Measurements from ENCODE around the gene YTHDF1.

YTHDF1 gene

DNA sequence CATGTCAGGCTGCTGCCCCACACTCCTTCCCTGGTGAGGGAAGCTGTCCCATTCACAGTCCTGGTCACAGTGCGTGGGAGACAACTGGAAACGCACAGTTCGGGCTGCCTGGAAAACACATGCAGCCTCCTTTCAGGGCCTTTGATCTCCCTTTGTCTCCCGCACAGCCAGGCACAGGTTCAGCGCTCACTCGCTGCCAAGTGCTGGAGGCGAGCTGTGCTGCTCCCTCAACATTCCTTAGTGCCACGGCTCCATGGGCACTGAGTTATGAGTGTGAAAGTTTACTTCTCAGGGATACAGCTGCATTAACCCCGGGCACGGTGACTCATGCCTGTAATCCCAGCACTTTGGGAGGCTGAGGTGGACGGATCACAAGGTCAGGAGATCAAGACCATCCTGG lies 9.1 kb downstream of the YTHDF1 start:
- DNase-seq = no peak

GRCh38 chr20:63205896-63206295 lies 10.0 kb downstream of the YTHDF1 start:
- DNase-seq = no peak

DNA sequence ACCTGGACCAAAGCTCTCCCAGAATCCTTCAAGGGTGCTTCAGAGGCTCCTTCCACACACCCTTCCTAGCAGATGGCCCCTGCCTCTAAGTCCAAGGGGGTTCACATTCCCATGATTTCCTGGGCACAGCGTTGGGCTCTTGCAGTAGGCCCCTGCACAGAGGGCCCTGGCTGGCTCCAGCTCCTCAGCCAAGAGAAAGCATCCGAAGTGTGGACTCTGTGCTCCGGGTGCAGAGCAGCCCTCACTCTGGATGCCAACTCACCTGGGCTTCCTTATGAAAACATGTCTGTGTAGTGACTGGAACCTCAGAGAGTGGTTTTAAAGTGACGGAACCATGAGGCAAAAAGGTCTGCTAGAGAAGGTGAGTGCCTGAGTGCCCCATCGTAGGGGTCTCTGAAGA lies 11.6 kb downstream of the YTHDF1 start:
- no peak for DNase-seq

GRCh38 chr20:63202811-63203526 lies 13.0 kb downstream of the YTHDF1 start:
- DNase-seq = no peak

GRCh38 chr20:63202021-63202420 lies 13.9 kb downstream of the YTHDF1 start:
- no peak for DNase-seq

DNA sequence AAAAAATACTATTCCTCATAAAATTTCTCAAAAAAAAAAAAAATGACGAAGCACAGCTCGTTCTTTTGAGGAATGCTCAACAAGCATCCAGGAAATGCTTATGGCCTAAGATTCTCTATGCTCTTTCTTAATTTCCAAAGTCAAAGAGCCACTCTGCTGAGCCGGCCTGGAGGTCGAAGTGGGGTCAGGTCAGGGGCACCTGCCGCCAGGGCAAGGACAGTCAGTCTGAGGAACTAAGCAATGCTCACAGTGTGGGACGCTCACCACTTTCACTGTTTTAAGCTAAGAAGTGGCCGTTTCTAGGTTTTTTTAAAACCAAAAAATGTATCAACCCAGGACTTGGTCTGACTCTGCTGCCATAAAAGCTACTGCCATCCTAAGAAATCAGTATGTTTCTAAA lies 17.3 kb downstream of the YTHDF1 start:
- no peak for DNase-seq

DNA sequence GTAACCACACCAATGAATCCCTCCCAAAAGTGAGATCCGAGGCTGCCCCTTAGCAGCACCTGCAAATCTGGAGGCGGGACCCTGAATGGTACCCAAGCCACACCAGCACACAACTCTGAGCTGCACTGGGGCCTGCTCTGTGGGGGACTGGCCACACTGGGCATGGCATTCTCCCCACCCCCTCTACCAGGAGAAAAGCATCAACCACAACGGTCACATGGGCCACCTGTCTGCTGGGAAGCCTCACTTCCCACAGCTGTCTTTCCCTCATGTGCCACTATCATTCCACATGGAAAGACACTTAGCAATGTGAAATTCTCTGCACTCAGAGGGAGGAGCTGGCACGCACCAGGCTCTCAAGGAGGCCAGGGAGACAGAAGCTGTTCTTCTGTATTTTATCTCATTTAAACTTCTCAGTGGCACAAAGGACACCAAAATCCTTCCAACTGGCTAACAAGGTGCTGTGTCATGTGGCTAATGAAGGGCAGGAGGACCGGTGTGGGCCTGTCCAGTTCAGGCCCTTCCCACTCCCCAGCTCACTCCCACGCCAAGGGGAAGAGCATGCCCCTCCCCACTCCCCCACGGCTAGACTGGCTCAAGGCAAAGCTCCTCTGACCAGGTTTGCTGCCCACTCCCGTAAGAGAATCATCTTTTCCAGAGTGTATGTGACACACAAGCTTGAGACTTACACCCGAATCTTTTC lies 19.0 kb downstream of the YTHDF1 start:
- no peak for DNase-seq

DNA sequence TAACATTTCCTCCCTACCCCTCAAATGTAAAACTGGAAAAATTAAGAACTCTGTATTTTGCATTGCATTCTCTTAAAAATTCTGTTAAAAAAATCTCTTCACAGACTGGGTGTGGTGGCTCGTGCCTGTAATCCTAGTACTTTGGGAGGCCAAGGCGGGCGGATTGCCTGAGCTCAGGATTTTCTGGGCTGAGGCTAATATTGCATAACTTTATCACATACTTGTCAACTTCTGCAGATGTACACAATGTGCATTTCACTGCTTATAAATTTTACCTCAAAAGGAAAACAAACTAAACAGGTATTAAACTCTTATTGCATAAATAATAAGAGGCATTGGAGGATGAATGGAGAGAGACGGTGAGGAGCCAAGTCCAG lies 21.1 kb downstream of the YTHDF1 start:
- DNase-seq = no peak

GRCh38 chr20:63194007-63194796 lies 21.7 kb downstream of the YTHDF1 start:
- DNase-seq = no peak

- no peak for DNase-seq
Measured at GRCh38 chr20:63192721-63193120, 23.2 kb downstream of the YTHDF1 start.

DNA sequence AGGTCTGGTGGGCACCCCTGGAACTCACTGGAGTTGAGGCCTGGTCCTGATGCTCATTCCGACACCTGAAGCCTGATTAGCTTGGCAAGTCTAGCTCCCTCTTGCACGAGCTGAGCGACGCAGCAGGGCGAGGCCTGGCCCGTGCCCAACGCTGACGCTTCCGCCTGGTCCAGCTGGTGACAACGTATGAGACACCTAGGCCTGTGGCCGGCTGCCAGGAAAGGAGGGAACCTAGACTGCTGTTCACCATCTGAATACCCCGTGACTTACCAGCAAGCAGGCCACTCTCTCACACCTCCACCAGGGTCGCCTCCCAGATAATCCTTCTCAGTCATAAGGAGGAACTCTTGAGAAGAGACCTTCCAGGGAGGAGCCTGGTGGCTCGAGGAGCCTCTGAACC lies 24.5 kb downstream of the YTHDF1 start:
- DNase-seq = no peak

DNA sequence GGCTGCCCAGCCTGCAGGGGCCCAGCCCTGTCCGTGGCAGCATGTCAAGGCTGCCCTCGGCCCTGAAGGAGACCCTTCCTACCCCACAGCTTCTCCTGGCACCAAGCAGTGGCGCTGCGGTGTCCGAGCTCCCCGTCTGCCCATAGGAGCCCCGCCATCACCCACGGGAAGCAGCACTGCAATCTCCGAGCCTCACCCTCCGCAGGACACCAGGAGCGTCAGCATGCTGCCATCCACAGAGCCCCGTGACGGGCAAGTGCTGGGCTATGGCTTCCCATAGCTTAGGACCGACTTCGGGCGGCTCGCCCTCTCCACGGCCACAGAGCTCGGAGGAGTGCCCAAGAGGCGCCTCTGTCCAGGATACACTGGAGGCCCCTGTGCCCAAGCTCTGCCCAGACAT lies 25.1 kb downstream of the YTHDF1 start:
- DNase-seq = no peak

- no peak for DNase-seq
Measured at GRCh38 chr20:63189846-63190559, 25.9 kb downstream of the YTHDF1 start.

DNA sequence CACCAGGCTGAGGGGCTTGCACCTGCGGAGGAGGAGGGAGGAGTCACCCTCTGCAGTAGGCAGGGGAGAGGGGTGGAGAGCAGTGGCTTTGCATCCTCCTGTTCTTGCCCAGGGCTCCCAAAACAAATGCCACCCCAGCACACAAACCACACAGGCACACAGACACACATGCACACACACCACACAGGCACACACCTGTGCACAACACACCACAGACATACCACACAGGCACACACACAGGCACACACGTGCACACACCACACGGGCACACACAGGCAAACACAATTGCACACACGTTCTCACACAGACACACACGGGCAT lies 26.6 kb downstream of the YTHDF1 start:
- no peak for DNase-seq

- DNase-seq = no peak
Measured at GRCh38 chr20:63188641-63189321, 27.1 kb downstream of the YTHDF1 start.

DNA sequence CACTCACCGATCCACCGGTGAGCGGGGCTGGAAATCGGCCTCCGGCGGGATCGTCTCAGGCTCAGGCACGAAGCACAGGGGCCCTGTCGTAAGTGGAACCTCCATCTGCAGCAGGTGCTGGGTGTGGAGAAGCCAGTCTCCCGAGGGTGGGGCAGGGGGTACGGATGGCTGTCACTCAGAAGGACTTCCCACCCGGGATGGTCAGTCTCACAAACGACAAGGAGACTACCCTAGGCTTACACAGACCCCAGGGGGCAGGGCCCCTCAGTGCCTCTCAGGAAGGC lies 27.8 kb downstream of the YTHDF1 start:
- DNase-seq = no peak

- no peak for DNase-seq
Measured at GRCh38 chr20:63187338-63188158, 28.4 kb downstream of the YTHDF1 start.

DNA sequence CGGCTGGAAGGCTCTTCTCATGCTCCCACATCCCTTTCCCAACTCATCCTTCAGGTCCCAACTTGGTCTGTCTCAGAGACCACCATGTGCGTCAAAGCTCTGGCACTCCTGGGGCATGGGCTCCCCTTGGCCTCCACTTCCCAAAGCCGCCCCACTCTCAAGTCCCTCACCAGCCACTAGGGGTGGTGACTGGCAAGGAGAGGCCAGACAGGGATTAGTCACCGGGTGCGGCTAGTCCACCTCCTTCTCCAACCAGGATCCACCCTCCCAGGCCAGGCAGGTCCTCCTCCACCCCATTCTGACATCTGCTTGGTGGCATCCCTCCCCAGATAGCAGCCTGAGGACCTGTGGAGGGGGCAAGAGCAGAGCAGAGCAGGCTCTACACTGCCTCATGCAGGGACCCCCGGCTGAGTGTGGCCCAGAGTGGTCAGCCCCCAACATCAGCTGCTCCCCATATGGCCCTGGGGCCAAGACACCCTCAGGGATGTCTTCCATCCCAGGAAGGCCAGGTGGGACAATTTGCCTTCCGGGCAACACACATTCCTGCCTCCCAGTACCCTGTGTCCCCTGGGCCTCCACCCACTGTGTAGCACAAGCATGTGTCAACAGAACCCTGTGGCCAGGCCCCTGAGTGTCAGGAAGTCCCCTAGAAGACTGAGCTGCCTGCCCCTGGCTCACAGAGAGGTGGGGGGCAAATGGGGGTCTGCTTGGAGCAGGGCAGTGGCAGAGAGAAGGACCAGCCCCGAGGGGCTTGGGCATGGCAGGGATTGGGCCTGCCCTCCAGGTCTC lies 29.2 kb downstream of the YTHDF1 start:
- DNase-seq = no peak

DNA sequence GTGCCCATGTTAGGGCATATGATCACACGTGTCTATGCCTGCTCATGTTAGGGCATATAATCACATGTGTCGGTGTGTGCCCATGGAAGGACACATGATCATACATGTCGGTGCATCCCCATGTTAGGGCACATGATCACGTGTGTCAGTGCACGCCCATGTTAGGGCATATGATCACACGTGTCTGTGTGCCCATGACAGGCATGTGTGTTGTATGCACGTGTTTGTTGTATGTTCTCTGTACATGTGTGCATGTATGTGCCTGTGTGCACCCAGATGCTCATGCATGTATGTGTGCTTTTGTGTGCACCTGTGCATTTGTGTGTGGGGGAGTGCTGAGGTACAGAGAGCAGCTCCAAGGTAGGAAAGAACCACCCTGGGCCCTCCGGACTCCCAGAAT lies 29.8 kb downstream of the YTHDF1 start:
- no peak for DNase-seq

DNA sequence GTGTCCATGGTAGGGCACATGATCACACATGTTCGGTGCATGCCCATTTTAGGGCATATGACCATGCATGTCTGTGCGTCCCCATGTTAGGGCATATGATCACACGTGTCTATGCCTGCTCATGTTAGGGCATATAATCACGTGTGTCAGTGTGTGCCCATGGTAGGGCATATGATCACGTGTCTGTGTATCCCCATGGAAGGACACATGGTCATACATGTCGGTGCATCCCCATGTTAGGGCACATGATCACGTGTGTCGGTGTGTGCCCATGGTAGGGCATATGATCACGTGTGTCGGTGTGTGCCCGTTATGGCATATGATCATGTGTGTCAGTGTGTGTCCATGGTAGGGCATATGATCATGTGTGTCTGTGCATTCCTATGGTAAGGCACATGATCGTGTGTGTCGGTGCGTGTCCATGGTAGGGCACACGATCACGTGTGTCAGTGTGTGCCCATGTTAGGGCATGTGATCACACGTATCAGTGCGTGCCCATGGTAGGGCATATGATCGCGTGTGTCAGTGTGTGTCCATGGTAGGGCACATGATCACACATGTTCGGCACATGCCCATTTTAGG lies 30.6 kb downstream of the YTHDF1 start:
- no peak for DNase-seq
